Stimulated activated CD4-positive, alpha-beta T cell treated with anti-CD3 and anti-CD28 coated beads, TNF-alpha, amount 100 ng/mL, for 4 hours (primary cell): ENCODE data around the gene MPP1.
A peak's percentile ranks its signal among the peaks of the same experiment; 100 is the strongest.

ENCODE experiments used
- DNase-seq, 3 experiments: peaks; one replicate each; pipeline ENCODE4 v3.0.0-alpha.2; 2020; ENCODE audit warnings: low read depth in 3 of 3

Gene MPP1

DNA sequence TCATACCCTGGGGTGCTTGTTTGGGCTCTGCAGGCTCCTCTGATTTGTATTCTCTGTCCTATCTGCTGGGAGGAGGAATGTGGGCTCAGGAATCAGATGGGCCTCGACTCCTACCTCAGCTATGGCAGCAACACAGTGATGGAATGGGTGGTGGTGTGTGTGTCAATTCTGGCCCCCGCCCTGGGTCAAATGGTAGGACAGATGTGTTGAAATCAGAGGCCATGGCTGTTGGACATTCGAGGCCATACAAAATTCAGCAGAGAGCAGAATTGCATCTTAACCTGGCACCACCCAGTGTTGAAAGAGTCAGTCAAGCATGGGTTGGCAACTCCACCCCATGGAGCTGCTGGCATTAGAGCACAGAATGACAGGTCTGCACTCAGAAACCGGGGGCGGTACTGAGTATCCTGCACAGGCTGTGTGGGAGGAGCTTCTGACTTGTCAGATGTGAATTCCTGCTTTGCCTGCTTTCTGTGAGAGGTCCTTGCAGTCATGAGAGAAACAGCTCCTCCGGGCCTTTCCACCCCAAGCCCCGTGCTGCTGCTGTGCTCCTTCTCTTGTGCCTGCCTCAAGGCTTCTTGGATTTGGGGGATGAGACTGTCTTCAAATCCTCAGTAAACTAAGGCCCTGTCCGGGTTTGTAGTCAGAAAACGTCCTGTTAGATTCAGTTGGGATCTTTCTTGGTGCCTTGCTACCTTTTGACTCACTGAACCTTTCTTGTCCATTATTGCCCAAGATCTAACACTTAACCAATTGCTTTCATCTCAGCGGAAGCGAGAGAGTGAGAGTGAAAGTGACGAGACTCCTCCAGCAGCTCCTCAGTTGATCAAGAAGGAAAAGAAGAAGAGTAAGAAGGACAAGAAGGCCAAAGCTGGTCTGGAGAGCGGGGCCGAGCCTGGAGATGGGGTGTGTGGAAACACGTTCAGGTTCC, 29.6 kb downstream of the MPP1 start:
- DNase-seq = peak in 2 of 3 experiments; percentile 19 to 25

DNA sequence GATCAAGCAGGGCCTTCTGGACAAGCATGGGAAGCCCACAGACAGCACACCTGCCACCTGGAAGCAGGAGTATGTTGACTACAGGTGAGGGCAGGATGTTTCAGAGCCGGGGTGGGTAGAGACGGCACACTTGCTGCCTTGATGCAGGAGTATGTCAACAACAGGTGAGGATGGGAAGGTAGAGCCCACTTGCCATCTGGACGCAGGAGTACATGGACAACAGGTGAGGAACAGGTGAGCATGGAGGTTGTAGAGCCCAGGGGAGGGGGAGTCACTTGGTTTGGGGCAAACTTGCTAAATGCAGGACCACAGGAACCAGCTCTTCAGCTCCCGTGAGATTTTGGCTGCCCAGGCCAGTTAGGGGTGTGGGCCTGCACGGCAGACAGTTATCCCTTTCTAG, 30.7 kb downstream of the MPP1 start:
- DNase-seq = no peak

DNA sequence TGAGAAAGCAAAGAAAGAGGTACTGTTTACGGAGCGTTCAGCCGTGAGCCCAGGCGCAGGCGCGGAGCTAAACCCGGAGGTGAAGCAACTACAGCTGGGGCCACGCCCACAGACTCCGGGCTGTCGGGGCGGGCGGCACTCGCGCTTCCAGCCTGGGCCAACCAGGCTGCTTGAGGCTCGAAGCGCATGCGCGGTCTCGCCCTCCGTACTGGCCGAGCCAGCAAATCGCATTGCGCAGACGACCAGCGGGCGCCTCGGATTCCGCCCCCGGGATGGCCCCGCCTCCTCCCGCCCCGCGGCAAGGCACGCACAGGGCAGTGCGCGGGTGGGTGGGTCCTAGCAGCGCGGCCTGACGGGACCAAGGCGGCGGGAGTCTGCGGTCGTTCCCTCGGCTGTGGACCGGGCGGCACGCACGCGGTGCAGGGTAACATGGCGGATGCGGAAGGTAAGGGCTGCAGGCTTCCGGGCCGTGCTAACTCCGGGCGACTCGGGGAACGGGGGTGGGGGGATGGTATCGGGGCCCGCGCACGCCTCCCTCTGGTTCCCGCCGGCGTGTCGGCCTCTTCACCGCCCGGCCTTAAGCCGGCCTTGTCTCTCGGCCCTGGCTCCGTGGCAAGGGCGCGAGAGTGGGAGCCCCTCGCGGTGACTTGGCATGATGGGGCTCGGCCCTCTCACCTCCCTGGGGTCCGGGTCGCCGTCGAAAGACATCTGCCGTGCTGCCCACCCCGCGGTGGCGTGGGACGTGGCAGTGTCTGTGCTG, 42.6 kb downstream of the MPP1 start, which contains the start of gene DKC1:
Gene DKC1 (plus strand): TSS at position 328 of the 760 bp plus-strand sequence. CDS start 102 bp downstream, at position 430.
- DNase-seq = peak; percentile 87 to 89 (median 89)

GRCh38 chrX:154761977-154762536, 43.2 kb downstream of the MPP1 start:
- no peak for DNase-seq

- no peak for DNase-seq
Observed at GRCh38 chrX:154758696-154759095, 46.6 kb downstream of the MPP1 start.

GRCh38 chrX:154751669-154752271, 53.5 kb downstream of the MPP1 start:
- no peak for DNase-seq

DNA sequence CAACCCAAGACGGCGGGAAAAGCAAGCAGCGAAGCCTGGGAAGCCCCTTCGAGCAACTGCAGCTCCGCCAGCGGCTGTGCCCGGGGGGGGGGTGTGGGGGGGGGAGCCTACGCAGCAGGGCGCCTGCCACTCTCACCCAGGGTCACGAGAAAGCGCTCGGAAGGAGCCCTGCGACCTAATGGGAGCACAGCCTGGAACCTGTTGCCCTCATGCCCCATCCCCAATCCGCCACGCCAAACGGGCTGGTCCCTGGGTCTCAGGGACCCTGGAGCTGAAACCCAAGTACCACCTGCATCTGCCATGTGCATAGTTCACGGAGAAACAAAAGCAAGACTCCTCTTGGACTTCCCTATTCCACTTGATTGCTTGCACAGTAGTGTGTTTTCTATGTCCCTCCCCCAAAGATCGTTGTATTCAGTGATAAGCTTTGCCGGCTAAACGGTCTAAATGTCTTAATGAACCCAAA, 54.0 kb downstream of the MPP1 start:
- DNase-seq = no peak

DNA sequence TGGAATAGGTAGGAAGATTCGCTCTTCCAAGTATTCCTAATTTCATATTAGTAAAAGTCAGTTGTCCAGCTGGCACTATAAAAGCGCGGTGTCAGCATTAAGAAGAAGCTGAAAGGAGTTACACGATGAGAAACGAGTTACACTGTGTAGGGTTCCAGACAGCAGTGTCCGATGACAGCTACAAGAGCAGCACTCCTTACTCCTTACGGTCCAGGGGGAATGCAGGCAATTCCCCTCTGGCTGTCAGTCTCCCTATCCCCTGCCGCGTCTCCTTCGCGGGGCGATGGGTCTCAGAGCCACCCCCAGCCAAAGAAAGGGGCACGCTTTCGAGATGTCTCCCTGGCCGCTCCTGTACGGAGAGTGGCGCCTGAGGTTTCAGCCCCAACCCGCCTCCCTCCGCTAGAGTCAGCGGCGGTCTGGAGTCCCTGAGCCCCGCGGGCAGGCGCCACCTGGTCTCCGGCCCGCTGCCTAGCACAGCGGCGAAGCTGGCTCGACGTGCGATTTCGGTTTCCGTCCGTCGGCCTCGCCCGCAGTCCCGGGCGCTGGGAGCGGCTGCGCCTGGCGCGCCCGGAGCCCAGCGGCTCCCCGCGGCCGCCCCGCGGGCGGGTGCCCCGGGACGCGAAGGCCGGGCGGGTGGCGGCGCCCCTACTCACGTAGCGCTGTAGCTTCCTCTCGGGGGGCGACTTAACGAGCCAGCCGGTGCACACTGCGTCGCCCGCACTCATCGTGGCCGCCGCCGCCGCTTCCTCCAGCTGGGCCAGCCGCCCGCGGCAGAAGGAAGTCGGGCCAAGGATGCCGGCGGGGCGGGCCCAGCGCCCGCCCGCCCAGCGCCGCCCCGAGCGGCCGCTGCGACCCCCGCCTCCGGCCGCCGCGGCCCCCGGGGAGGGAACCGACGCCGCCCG, 54.7 kb downstream of the MPP1 start, which contains the start of gene GAB3:
Gene GAB3 (minus strand): TSS at position 777 of the 902 bp plus-strand sequence. CDS start 52 bp downstream, at position 725.
- DNase-seq = peak in 1 of 3 experiments; percentile 6

- DNase-seq = no peak
Observed at GRCh38 chrX:154749856-154750255, 55.4 kb downstream of the MPP1 start.

DNA sequence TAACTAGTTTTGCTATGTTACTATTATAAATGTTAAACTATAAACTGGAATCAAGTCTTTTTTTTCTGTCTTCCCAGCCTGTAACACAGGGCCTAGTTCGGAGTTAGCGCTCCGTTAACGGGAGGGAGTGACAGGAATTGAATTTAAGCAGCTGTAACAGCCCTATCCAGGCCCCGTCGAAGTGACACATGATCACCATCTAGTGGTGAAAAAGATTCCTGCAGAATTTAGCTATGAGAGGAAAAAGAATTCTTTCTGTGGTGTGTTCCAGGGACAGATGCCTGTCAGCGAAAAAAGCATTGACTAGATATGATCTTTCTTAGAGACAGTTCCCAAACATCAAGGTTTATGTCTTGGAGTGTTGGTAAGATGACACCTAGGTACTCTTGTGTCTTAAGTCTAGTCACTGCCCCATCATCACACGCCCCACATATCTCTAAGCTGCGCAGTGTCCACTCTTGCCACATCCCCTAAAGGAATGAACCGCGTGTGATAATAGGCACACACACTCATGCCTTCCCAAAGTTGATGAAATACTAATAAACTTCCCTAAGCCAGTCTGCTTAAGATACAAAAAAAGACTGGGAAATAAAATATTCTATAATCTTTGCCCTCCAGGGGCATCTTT, 56.5 kb downstream of the MPP1 start:
- peak in 1 of 3 experiments; percentile 31 for DNase-seq

GRCh38 chrX:154742613-154743012, 62.7 kb downstream of the MPP1 start:
- no peak for DNase-seq

DNA sequence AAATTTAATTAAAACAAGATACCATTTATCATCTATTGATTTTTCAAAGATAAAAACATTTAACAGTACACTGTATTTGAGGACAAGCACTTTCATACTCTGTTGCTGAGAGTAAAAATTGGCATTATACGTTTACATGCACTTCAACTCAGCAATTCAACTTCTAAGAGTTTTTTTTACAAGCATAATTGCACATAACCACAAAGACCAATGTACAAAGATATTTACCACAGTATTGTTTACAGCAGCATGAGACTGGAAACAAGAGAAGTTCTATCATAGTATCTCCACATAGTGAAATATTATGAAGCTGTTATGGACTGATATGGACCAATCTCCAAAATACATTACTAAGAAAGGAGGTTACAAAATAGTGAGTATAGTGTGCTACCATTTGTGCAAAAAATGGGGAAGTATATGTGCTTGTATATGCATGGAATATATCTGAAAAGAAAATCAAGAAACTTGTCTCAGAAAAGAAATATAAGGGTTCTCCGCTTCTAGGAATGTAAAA, 65.3 kb downstream of the MPP1 start:
- DNase-seq = no peak

DNA sequence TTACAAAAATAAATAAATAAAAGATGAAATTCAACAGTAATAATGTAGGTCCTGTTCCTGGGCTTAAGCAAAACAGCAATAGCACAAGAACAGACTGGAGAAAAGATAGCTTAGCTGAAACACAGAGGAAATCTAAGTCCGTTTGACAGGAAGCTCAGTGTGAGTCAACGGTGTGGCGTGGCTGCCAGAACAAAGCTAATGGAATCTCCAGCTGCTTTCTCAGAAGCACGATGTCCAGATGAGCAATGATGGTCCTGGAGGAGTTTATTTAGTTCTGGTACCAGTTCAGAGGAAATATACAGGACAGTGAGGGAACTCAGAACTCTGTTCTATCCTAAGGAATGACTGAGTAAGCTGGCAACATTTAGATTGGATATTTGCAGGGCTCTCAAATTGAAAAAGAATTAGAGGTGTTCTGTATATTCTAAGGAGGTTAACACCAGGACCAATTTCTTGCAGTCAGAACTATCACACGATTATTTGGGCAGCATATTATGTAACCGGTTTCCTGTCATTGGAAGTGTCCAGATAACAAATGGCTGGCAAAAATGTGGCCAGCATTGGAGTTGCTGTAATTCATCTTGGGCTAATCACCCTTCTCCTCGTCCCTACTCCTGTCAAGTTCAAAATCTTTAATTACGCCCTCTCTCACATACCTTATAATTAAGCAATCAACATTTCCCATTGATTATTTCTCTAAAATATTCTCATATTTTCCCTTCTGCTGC, 67.1 kb downstream of the MPP1 start:
- DNase-seq = no peak

DNA sequence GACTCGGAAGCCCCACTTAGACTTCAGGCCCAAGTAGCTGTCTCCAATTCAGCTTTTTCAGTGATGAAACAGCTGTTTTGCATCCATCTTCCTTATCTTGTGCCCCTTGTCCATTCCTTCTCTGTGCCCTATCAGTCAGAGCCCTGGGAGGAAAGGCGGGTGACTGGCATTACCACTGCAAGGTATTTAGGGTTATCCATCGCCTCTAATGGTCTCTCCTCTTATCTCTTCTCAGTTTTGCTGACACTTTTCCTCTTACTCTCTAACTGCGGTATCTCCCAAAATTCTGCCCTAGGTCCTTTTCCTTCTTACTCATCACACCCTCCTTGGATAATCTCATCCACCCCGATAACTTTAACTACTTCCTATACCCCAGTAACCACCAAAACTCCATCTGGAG, 68.1 kb downstream of the MPP1 start:
- no peak for DNase-seq

DNA sequence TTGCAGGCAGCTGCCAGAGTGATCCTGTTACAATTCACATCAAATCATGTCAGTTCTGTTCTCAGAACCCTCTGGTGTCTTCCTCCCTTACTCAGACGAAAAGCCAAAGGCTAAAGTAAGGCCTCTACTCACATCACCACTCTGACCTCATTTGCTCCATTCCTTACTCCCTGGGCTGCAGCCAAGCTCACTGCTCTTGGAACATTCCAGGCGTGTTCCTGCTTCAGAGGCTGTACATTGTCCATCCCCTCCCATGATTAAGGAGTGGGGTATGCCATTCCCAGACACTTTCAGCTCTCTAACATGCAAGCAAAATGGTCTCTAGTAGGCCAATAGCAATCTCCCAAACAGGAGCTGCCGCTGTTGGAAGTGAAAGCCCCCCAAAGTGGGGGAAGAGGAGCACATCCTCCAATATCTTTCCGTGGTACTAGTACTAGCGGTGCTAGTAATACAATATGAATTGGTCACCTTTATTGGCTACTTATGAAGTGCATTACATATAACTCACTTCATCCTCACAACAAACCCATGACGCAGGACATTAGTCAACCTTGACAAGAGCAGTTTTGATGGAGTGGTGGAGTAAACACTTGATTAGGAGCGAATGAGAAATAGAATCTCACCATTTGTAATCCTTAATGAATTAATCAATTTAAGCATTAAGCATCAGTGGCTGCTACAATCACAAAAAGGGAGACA, 69.4 kb downstream of the MPP1 start:
- DNase-seq = no peak

DNA sequence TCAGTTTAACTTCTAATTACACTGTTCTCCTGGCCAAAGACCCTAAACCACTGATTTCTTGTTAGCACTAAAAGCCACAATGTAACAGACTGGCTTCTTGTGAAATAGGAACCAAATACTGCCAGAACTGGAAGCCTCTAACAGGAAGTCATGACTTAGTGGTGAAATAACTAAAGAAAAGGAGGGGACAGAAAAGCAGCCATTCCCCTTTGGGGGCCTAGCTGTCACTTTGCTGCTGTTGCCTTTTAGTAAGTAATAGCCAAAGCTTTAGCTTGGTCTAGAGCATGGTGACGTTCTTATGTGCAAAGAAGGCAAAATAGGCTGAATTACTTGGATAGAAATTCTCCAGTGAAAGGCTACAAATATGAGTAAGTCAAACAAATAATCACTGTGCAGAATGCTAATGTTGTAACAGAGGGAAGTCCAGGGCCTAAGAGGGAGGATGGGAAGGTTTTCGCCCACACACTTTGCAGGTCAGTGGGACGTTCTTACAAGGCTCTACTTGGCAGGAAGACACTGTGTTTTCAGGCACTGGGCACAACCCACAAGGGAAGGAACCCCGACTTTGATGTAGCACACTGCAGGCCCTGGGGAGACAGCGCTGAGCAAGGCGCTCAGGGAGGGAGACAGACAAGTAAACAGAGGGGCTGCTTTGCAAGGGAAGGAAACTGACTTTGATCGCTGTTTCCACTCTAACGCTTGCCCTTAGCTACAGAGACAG, 71.1 kb downstream of the MPP1 start:
- no peak for DNase-seq

DNA sequence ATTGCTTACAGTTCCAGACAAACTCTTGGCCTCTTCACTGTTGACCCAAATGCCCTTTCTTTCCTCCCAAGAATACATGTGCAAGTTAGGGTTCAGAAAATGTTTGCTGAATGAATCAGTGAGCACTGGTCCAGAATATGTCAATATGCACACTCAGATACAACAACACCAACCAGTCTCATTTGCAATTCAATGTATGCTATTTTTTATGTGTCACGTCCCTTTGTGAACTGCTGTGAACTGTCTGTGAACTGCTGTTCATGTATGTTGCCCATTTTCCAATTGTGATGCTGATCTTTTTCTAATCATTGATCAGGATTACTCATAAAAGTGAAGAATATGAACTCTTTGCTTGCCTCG, 72.2 kb downstream of the MPP1 start:
- DNase-seq = no peak
